ENCODE data around the gene GIGYF2. TPM values are rescaled to one million over a fixed set of nuclear protein-coding genes. Genes with fewer than 3 reads are reported as not detected.

The GIGYF2 gene
- total RNA-seq, 4 donors from 2014 or later = 66.0 to 106 (median 86.4) TPM

DNA sequence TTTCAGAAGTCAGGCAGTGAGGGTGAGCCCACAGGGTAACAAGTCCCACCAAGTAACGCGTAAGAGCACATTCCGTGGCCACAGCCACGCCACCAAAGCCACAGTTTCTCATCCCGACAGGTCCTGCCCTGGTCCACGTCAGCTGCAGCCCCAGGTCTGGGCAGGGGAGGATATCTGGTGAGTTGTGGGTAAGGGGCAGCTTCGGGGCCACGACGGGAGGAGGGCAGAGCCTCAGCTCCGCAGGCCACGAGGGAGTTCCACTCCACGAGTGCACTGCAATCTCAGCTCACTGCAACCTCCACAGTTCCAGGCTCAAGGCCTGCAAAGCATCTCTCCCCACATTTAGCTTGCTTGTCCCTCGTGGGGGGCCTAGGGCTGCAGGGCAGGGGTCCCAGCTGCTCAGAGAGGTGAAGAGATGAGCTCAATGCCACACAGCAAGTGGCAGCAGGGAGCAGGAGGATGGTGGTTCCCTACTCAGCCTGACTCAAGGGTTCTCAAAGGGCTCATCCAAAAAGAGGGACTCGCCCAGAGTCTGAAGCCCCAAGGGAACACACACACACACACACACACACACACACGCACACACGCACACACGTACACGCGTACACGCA, 185.5 kb downstream of the GIGYF2 start:
- TF ChIP-seq POLR2A (IDR thresholded peaks at IDR 0.05) (no peak), EP300 (IDR thresholded peaks at IDR 0.05) (no peak)
- TF ChIP-seq, protein P1, sequence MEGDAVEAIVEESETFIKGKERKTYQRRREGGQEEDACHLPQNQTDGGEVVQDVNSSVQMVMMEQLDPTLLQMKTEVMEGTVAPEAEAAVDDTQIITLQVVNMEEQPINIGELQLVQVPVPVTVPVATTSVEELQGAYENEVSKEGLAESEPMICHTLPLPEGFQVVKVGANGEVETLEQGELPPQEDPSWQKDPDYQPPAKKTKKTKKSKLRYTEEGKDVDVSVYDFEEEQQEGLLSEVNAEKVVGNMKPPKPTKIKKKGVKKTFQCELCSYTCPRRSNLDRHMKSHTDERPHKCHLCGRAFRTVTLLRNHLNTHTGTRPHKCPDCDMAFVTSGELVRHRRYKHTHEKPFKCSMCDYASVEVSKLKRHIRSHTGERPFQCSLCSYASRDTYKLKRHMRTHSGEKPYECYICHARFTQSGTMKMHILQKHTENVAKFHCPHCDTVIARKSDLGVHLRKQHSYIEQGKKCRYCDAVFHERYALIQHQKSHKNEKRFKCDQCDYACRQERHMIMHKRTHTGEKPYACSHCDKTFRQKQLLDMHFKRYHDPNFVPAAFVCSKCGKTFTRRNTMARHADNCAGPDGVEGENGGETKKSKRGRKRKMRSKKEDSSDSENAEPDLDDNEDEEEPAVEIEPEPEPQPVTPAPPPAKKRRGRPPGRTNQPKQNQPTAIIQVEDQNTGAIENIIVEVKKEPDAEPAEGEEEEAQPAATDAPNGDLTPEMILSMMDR (IDR thresholded peaks at IDR 0.05) = no peak
- Histone ChIP-seq H3K27ac (no peak overlapping the region), H3K4me3 (no peak overlapping the region), H3K9me3 (no peaks in the 10 kb centered on the region), H3K27me3 (no peaks in the 10 kb centered on the region), H3K4me1 (peaks cover 0 to 8% (median 0%) of the 10 kb centered on the region in 4 donors), H3K36me3 (peaks cover 0 to 65% (median 0%) of the 10 kb centered on the region in 3 donors)
- peak in 1 of 2 donors; percentile 3 for DNase-seq (ENCODE audit: low spot score in 2 of 2)
- 91 to 92% methylated on average over 15 to 20 of the region's 20 CpGs for WGBS, 2 donors

DNA sequence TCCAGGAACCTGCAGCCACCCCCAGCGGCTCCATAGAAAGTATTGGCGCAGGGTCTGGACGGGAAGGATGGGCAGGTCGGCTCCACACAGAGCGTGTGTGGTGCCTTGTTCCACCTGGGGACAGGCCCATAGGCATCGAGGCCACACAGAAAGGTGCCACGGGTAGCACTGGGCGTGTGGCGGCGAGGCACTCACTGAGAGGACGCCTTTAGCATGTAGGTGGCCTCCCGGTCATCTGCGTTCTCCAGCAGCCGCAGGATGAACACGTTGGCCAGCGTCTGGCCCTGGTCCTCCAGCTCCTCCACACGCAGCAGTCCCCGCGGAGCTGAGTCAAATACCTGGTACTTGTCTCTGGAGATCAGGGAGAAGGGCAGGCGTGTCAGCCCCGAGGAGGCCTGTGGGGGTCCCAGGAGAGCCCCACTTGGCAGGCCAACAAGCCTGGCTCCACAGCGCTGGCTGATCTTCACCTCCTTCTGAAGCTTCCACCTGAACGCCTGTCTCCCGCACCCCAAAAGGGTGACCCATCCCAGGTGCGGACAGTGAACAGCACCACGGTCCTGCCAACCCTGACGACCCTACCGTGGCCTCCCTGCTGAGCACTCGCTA, 186.1 kb downstream of the GIGYF2 start:
- Histone ChIP-seq H3K36me3 (peaks cover 0 to 65% (median 0%) of the 10 kb centered on the region in 3 donors), H3K4me1 (peaks cover 0 to 8% (median 0%) of the 10 kb centered on the region in 4 donors), H3K27ac (no peak overlapping the region), H3K27me3 (no peaks in the 10 kb centered on the region), H3K9me3 (no peaks in the 10 kb centered on the region), H3K4me3 (no peak overlapping the region)
- TF ChIP-seq POLR2A (IDR thresholded peaks at IDR 0.05) (no peak), EP300 (IDR thresholded peaks at IDR 0.05) (no peak)
- TF ChIP-seq, protein P1 (IDR thresholded peaks at IDR 0.05) = no peak
- WGBS, 2 donors = 88 to 93% methylated on average over 14 to 28 of the region's 29 CpGs
- peak in 1 of 2 donors; percentile 5 for DNase-seq (ENCODE audit: low spot score in 2 of 2)

DNA sequence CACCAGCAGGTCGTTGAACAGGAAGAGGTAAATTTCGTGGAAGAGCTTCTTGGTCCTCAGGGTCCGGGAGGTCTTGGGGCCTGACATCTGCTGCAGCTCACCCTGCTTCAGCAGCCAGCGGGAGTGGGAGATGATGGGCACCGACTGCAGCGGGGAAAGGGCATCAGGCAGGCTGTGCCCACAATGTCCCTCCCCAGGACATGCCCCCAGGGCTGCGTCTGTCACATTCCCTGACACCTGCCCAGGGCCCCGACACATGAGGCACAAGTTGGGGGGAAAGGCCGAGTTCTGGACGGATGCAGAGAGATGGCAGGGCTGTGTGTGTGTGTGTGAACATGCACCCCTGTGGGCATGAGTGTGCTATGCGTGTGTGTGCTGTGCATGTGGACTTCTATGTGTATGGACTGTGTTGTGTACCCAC, 186.9 kb downstream of the GIGYF2 start:
- peak in 1 of 2 donors; percentile 6 for DNase-seq (ENCODE audit: low spot score in 2 of 2)
- no peak overlapping the region for H3K27ac ChIP-seq
- no peaks in the 10 kb centered on the region for H3K27me3 ChIP-seq
- peaks cover 0 to 62% (median 0%) of the 10 kb centered on the region in 3 donors for H3K36me3 ChIP-seq
- peaks cover 0 to 8% (median 0%) of the 10 kb centered on the region in 4 donors for H3K4me1 ChIP-seq
- TF ChIP-seq EP300 (IDR thresholded peaks at IDR 0.05) (no peak), POLR2A (IDR thresholded peaks at IDR 0.05) (no peak)
- TF ChIP-seq, protein P1 (IDR thresholded peaks at IDR 0.05) = no peak
- no peaks in the 10 kb centered on the region for H3K9me3 ChIP-seq
- WGBS, 2 donors = 78 to 86% methylated on average over 10 to 11 of the region's 11 CpGs
- H3K4me3 ChIP-seq = no peak overlapping the region

DNA sequence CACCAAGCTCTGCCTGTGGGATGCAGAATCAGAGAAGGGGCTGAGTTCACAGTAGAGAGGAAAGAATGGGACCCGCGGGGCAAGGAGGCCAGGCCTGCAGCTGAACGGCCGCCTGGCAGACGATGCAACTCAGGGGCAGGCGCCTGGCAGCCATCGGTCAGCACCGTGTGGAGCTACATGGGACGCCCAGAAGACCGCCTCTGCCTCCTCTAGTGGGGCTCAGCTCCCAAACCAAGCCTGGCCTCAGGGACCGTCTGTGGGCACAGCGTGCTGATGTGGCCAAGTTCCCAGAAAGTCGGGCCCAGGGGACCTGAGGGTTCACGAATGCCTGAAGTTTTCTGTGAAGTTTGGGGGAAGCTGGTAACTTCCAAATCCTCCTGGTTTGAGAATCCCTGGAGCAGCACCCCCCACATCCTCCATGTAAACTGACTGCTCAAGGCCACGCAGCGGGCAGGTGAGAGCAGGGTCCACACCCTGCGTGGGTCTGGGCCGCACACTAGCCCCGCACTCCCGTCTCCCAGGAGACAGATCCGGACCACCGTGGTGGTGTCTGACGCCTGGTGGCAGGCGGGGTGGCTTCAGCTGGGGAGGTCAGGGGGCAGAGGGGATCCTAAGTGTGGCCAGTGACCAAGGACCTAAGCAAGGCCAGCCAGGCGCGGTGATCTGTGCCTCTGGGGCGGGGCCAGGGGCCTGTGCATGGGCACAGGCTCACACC, 187.6 kb downstream of the GIGYF2 start:
- H3K4me3 ChIP-seq = no peak overlapping the region
- DNase-seq (ENCODE audit: low spot score in 2 of 2) = peak in 1 of 2 donors; percentile 9
- peaks cover 0 to 7% (median 0%) of the 10 kb centered on the region in 4 donors for H3K4me1 ChIP-seq
- no peaks in the 10 kb centered on the region for H3K9me3 ChIP-seq
- H3K36me3 ChIP-seq = peaks cover 0 to 55% (median 0%) of the 10 kb centered on the region in 3 donors
- 71 to 83% methylated on average over 22 to 27 of the region's 27 CpGs for WGBS, 2 donors
- H3K27me3 ChIP-seq = no peaks in the 10 kb centered on the region
- H3K27ac ChIP-seq = no peak overlapping the region
- TF ChIP-seq EP300 (IDR thresholded peaks at IDR 0.05) (no peak), POLR2A (IDR thresholded peaks at IDR 0.05) (no peak)
- TF ChIP-seq, protein P1 (IDR thresholded peaks at IDR 0.05) = no peak
